Thymus (tissue), 11 donors: Measurements from ENCODE around the gene NOS1AP. TPM values are rescaled to one million over a fixed set of nuclear protein-coding genes. Genes with fewer than 3 reads are reported as not detected.

ENCODE experiments used
- DNase-seq, 9 donors: peaks; one replicate each; pipeline ENCODE4 v3.0.0-alpha.2; 2013; ENCODE audit warnings: low spot score in 9 of 9, low read depth in 6 of 9, missing footprints in 1 of 9
- H3K27ac ChIP-seq, 2 donors: one replicate each; pipeline ENCODE4 v1.5.1; 2013; ENCODE audit warnings: control low read depth in 1 of 2, low read depth in 1 of 2, low read length in 1 of 2, mild to moderate bottlenecking in 1 of 2, moderate library complexity in 1 of 2
- H3K27me3 ChIP-seq, 2 donors: one replicate each; pipeline ENCODE4 v1.5.1; 2013; ENCODE audit warnings: low read length in 1 of 2; ENCODE audit not compliant: control insufficient read depth in 2 of 2, insufficient read depth in 1 of 2
- H3K36me3 ChIP-seq, 2 donors: one replicate each; pipeline ENCODE4 v1.5.1; 2013; ENCODE audit warnings: low read length in 1 of 2, mild to moderate bottlenecking in 1 of 2, moderate library complexity in 1 of 2; ENCODE audit not compliant: control insufficient read depth in 2 of 2, insufficient read depth in 2 of 2
- H3K4me1 ChIP-seq, 2 donors: one replicate each; pipeline ENCODE4 v1.5.1; 2013; ENCODE audit warnings: low read length in 2 of 2; ENCODE audit not compliant: control insufficient read depth in 2 of 2, insufficient read depth in 2 of 2
- H3K4me3 ChIP-seq, 2 donors: one replicate each; pipeline ENCODE4 v1.5.1; 2013; ENCODE audit warnings: low read length in 2 of 2, control low read depth in 1 of 2, mild to moderate bottlenecking in 1 of 2
- H3K9me3 ChIP-seq, 2 donors: one replicate each; pipeline ENCODE4 v1.5.1; 2013; ENCODE audit warnings: low read length in 1 of 2, mild to moderate bottlenecking in 1 of 2; ENCODE audit not compliant: control insufficient read depth in 2 of 2, insufficient read depth in 1 of 2
- WGBS: extraction: QIAGEN DNeasy Blood & Tissue Kit; methylation state at CpG from one replicate; pipeline ENCODE4 v1.1.7; 2013; 5-methylcytosine and 5-hydroxymethylcytosine counted together
- polyA plus RNA-seq: library from polyadenylated mRNA; stranded (reverse); fragments of 200-250 nt; gene quantifications from one replicate; pipeline ENCODE4 v1.2.3, GENCODE V29; 2013
- total RNA-seq: library from RNA; stranded (reverse); fragments of 120-200 nt; gene quantifications from one replicate; pipeline ENCODE4 v1.2.4, GENCODE V29; 2013
- donor health status: healthy.

NOS1AP gene
- total and polyA plus RNA-seq, 2 donors: 0.05 to 0.30 TPM

DNA sequence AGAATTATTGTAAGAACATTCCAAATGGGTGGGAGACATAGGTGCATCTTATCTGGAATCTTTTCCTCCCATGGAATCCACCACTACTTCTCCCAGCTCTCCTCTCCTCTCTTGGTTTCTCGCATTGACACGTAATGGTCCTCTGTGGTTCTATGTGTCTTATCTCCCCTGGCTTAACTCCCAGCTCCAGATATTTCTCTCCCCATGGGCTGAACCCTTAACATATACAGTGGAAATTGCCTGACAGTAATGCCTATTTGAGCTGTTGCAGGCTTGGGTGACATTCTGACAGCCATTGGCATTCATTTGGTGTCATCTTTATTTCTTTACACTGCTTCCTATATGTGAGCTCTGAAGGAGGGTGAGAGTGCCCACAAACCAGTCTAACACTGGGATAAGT is 188.9 kb downstream of the NOS1AP start:
- WGBS: 98% methylated on average over 2 of the region's 2 CpGs
- DNase-seq: no peak
- H3K4me1 ChIP-seq: no peaks in the 10 kb centered on the region

DNA sequence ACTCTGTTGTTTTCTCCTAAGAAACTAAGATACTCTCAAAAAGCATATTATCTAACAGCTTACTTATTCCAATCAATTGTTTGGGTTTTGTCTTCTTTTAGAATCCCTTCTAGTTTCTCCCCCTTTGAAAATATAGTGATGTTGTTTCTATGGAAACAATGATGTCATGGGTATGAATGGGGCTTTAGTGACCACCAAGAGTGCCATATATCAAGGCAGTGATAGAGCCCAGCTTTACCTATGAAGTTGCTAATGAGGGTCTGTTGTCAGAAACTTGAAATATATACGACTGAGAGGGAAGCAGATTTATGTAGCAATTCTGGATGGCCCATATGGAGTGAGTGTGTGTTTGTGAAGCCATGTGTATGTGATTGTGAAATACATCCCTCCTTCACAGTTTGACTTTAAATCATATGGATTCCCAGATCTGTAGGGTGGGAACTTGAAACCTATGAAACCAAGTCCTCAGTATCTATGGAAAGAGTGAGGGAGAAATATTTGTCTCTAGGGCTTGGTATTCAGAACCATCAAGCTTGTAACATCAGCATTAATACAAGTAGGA is 190.5 kb downstream of the NOS1AP start:
- no peaks in the 10 kb centered on the region for H3K4me1 ChIP-seq

More for the DNA sequence above, 188.9 kb downstream of the NOS1AP start:
- H3K27me3 ChIP-seq: no peaks in the 10 kb centered on the region
- H3K9me3 ChIP-seq: no peaks in the 10 kb centered on the region
- no peak overlapping the region for H3K27ac ChIP-seq
- H3K4me3 ChIP-seq: no peak overlapping the region
- no peaks in the 10 kb centered on the region for H3K36me3 ChIP-seq

DNA sequence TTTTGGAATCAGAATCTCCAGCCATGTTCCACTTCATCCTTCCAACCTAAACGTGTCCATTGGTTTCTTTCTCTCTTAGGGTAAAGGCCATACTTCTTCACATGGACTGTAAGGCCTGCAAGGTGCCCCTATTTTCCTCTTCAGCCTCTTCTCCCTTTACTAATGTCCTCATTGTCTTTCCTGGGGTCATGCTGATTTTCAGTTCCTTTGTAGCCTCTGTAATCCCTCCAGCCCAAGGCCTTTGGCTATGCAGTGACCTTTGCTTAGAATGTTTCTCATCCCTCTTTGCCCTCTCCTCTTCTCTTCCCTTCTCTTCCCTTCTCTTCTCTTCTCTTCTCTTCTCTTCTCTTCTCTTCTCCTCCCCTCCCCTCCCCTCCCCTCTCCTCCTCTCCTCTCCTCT is 194.6 kb downstream of the NOS1AP start:
- no peaks in the 10 kb centered on the region for H3K27me3 ChIP-seq
- WGBS: 94% methylated on average over 1 of the region's 1 CpG
- DNase-seq: no peak

More for the DNA sequence above, 190.5 kb downstream of the NOS1AP start:
- no peak overlapping the region for H3K4me3 ChIP-seq
- no peaks in the 10 kb centered on the region for H3K9me3 ChIP-seq
- no peaks in the 10 kb centered on the region for H3K36me3 ChIP-seq
- DNase-seq: no peak
- H3K27ac ChIP-seq: no peak overlapping the region
- 91% methylated on average over 1 of the region's 1 CpG for WGBS
- H3K27me3 ChIP-seq: no peaks in the 10 kb centered on the region

DNA sequence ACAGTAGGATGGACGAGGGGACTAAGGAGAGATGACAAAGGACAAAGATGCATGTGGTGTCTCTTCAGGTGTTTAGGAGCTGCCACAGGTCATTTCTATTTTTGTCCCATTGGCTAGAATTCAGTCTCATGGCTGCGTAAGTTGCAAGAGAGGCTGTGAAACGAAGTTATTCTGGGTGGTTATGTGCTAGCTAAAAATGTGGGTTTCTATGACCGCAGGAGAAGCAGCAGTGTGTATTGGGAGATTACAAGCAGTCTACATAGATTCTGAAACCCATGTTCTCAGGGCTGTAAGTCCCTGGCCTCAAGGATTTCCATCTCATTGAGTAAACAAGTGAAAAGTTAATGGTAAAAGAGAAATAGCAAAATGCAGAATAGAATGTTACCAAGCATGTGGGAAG is 196.5 kb downstream of the NOS1AP start:
- Histone ChIP-seq H3K36me3 (no peaks in the 10 kb centered on the region), H3K4me3 (no peak overlapping the region), H3K9me3 (no peaks in the 10 kb centered on the region), H3K4me1 (no peaks in the 10 kb centered on the region), H3K27me3 (no peaks in the 10 kb centered on the region), H3K27ac (no peak overlapping the region)
- DNase-seq: no peak
- 91% methylated on average over 4 of the region's 4 CpGs for WGBS

More for the DNA sequence above, 194.6 kb downstream of the NOS1AP start:
- no peak overlapping the region for H3K4me3 ChIP-seq
- H3K4me1 ChIP-seq: no peaks in the 10 kb centered on the region
- H3K9me3 ChIP-seq: no peaks in the 10 kb centered on the region
- H3K27ac ChIP-seq: no peak overlapping the region
- no peaks in the 10 kb centered on the region for H3K36me3 ChIP-seq

DNA sequence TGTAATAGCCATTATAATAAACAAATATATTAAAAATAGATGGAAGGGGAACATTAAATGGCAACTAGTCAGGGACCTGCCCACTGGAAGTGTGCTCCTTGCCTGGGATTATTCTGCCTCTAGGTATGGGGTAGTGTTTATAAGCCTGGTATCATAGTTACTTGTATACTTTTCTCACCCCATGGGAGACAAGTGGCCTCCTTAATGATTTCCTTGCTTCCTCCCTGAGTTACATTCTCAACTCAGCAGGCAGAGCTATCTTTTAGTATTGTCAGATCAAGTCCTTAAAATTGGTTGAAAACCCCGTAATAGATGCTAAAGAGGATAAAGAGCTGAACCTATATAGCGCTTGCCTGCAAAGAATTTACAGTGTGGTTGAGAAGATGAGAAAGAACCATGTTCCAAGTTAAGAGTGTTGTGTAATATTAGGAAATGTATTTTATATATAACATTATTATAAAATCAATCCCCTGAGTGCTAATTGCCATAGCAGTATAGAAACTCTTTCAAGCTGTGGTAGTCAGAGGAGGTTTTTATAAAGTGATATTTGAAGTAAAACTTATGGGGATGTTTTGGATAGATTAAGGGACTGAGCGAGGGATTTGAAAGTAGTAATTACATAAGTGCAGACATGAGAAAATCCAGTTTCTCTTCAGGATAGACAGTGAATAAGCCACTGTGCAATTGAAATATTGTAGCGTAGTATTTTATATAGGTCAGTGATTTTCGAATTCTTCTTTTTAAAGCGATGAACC is 200.7 kb downstream of the NOS1AP start:
- no peaks in the 10 kb centered on the region for H3K27me3 ChIP-seq
- H3K27ac ChIP-seq: no peak overlapping the region
- no peak overlapping the region for H3K4me3 ChIP-seq
- H3K4me1 ChIP-seq: no peaks in the 10 kb centered on the region
- 96% methylated on average over 6 of the region's 6 CpGs for WGBS
- DNase-seq: no peak
- no peaks in the 10 kb centered on the region for H3K36me3 ChIP-seq
- no peaks in the 10 kb centered on the region for H3K9me3 ChIP-seq

DNA sequence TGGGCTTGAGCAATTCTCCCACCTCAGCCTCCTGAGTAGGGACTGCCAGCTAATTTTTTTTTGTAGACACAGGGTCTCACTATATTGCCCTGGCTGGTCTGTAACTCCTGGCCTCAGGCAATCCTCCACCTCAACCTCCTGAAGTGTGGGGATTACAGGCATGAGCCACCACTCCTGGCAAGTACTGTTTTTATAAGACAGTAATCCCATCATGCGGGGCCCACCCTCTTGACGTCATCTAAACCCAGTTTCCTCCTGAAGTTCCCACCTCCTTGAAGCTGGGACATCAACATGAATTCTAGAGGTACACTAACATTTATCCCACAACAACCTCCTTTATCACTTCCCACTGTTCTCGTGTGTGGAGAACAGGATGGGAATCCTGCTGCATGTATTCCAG is 202.5 kb downstream of the NOS1AP start:
- no peaks in the 10 kb centered on the region for H3K36me3 ChIP-seq
- H3K9me3 ChIP-seq: no peaks in the 10 kb centered on the region
- 95% methylated on average over 3 of the region's 3 CpGs for WGBS
- H3K4me3 ChIP-seq: no peak overlapping the region
- no peaks in the 10 kb centered on the region for H3K27me3 ChIP-seq
- H3K27ac ChIP-seq: no peak overlapping the region
- DNase-seq: no peak
- H3K4me1 ChIP-seq: no peaks in the 10 kb centered on the region

DNA sequence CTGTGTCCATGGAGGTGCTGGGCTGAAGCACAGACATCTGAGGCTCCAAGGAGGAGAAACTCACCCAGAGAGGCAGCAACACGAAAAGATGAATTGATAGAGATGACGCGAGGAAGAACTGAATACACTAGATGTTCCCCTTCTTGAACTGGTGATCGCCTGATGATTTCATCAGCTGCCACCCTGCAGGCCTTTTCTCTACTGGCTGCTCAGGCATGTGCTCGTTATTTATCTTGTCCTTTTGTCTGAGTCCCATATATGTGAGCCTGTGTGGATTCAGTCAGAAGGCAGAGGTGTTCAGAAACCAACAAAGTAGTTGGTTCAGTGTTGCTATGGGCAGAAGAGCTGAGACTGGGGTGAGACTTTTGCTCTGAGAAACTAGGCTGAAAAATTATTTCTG is 202.9 kb downstream of the NOS1AP start:
- Histone ChIP-seq H3K4me3 (no peak overlapping the region), H3K9me3 (no peaks in the 10 kb centered on the region), H3K27me3 (no peaks in the 10 kb centered on the region), H3K36me3 (no peaks in the 10 kb centered on the region), H3K27ac (no peak overlapping the region), H3K4me1 (no peaks in the 10 kb centered on the region)
- 93% methylated on average over 5 of the region's 5 CpGs for WGBS
- no peak for DNase-seq

DNA sequence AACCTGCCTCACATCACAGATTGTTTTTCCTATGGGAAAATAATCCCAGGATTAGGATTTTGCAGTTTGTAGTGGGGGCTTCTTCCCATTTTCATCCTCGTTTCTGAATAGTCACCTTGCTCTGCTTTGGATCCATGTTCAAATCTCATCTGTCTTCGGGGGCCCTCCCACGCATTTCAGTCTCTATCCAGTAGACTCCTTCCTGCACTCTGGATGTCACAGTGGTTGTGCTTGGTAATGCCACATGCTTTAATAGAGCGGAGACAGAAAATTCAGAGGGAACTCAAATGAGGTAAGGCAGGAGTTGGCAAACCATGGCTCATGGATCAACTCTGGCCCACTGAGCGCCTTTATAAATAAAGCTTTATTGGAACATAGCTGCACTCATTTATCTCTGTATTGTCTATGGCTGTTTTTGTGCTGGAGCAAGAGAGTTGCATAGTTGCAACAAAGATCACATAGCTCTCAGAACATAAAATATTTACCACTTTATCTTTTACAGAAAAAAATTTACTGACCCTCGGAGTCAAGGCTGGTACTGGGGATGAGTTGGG is 206.2 kb downstream of the NOS1AP start:
- Histone ChIP-seq H3K4me1 (no peaks in the 10 kb centered on the region), H3K27ac (no peak overlapping the region), H3K27me3 (no peaks in the 10 kb centered on the region), H3K4me3 (no peak overlapping the region), H3K36me3 (no peaks in the 10 kb centered on the region), H3K9me3 (no peaks in the 10 kb centered on the region)
- DNase-seq: no peak
- 95% methylated on average over 6 of the region's 6 CpGs for WGBS

DNA sequence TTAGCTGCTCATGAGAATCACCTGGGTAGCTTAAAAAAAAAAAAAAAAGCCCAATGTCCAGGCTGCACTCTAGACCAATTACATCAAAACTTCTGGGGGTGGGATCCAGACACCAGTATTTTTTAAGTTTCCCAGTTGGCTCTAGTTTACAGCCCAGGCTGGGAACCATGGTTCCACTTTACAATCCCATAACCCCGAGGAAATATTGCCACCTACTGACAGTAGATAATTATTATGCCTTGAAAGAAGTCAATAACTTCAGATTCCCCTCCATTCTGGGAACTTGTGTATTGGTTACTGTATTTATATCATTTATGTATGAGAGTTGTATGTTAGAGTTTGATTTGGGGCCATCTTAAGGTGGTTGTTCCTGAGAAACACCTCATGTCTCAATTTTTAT is 207.0 kb downstream of the NOS1AP start:
- no peak overlapping the region for H3K27ac ChIP-seq
- H3K27me3 ChIP-seq: no peaks in the 10 kb centered on the region
- no peaks in the 10 kb centered on the region for H3K9me3 ChIP-seq
- H3K4me3 ChIP-seq: no peak overlapping the region
- H3K4me1 ChIP-seq: no peaks in the 10 kb centered on the region
- no peaks in the 10 kb centered on the region for H3K36me3 ChIP-seq
- 35% methylated on average over 1 of the region's 1 CpG for WGBS
- DNase-seq: no peak
